ENCODE results near the gene FER.

DNA sequence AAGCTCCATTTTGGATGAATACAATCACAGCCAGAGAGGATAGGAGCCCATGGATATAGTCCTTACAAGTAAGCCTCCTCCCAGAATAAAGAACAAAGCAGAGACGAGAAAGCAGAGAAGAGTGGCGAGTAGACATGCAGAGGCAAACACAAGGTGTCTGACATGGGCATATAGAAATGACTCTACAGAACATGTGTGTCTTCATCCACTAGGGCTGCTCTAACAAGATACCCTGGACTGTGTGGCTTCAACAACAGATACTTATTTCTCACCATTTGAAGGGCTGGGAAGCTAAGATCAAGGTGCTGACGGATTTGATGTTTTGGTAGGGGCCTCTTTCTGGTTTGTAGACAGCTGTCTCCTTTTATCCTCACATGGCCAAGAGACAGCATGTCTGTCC, 32.3 kb upstream of the FER start:
- TF ChIP-seq ZNF529 (tag by site-specific recombination; IDR thresholded peaks at IDR 0.05; ENCODE audit: insufficient replicate concordance) (no peak), ZNF274 (IDR thresholded peaks at IDR 0.05; ENCODE audit: low read length) (no peak), ZNF274 (tag by site-specific recombination; IDR thresholded peaks at IDR 0.05; ENCODE audit: borderline replicate concordance) (no peak)
